Measurements from ENCODE around the gene KAT2A. TPM values are rescaled to one million over a fixed set of nuclear protein-coding genes. Genes with fewer than 3 reads are reported as not detected.
A peak's percentile ranks its signal among the peaks of the same experiment; 100 is the strongest.

Gene KAT2A
- total and polyA plus RNA-seq, 9 of the 15 experiments (the other 6 are each of a cell fraction or from before 2014, with no cell fraction given): 1.5 to 80.4 (median 31.9) TPM

DNA sequence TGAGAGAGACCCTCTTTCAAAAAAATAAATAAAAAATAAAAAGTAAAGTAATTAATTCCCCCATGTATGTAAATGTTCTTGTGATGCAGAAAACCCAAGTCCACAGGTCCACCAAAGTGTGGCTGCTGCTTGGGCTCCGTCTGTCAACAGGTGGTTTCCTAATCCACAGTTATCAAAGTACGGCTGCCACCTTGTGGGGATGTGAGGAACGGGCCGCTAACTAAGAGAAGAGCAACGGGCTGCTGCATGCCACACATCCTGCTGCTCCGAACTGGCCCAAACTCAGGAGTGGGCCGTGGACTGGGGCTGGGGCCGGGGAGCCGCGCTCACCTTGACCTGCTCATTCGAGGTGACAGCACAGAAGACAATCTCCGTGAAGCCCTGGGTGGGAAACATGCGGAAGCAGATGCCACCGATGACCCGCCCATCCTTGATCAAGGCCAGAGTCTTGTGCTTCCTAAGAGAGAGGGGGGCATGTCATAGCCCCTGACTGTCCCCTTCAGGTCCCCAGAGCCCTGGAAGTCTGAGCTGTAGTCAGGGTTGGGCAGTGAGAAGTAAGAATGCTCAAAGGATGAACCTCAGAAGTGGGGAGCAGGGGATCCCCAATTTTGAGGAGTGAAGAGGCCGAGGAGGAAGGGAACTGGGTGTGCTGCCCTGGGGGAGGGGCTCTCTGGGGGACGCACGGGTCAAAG, 4.3 kb downstream of the KAT2A start (continued):
- TF ChIP-seq ZNF263 (CRISPR knock-in tag; IDR thresholded peaks at IDR 0.05; ENCODE audit: borderline replicate concordance) (no peak), CEBPB (tag; IDR thresholded peaks at IDR 0.05) (0 out of 2 replicates have a peak, but pooled peaks have one; percentile 54), DPF2 (IDR thresholded peaks at IDR 0.05) (no peak)

DNA sequence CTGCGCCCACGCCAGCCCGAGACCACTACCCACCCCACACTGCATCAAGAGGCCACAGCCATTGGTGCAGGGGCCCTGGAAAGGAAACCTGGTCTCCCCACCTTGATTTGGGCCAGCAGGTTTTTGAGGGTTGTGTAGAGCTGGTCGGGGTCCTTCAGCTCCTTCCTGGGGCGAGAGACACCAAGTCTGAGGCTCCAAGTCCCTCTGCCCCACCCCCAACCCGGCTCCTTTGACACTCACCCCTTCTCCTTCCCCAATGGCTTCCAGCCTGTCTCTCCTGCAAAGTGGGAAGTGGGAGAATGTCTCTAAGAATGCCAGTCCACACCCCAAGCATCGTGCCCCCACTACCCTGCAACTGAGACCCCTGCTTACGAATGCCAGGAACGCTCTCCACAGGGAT, 7.0 kb downstream of the KAT2A start:
- peaks cover 5 to 46% of the 10 kb centered on the region in 2 experiments; a peak in 3 of 5 replicates for H3K4me1 ChIP-seq (replicated peaks in 1 of 2; ENCODE audit: control insufficient read depth in 2 of 2, insufficient read depth in 2 of 2, low read length in 2 of 2)
- H3K9ac ChIP-seq (ENCODE audit: insufficient read depth in 1 of 2, low read depth in 2 of 2, low read length in 2 of 2): 0 out of 4 replicates have a peak overlapping the region, but pooled peaks of 1 of the 2 experiments have one; percentile 39
- H3K27me3 ChIP-seq (ENCODE audit: control insufficient read depth in 2 of 2, insufficient read depth in 2 of 2, low read length in 2 of 2): no peaks in the 10 kb centered on the region
- H3K4me3 ChIP-seq: no peak overlapping the region
- H2AFZ ChIP-seq (ENCODE audit: low read depth, low read length): no peak overlapping the region
- no peaks in the 10 kb centered on the region for H4K20me1 ChIP-seq (replicated peaks; ENCODE audit: control insufficient read depth, insufficient read depth, low read length)
- in situ Hi-C loops (cut with MboI): loop anchor here (5.0 to 25.0 kb wide), 3 partner anchors 87 to 377 kb away; partner anchors contain the start of gene HAP1
- no peaks in the 10 kb centered on the region for H3K9me3 ChIP-seq (replicated peaks; ENCODE audit: control insufficient read depth, insufficient read depth, low read depth, low read length)
- no peak for ATAC-seq
- POLR2A ChIA-PET: interaction anchor here (0.6 to 1.9 kb wide), 8 partner anchors 14 to 153 kb away, joined by 3 to 7 read pairs (median 4); partner anchors contain the start of gene CNP
- H3K36me3 ChIP-seq (ENCODE audit: control insufficient read depth, insufficient read depth, low read length): peaks cover 55% of the 10 kb centered on the region; the same call in 2 of the 3 replicates
- no peak for FAIRE-seq
- WGBS (ENCODE audit: insufficient coverage, low coverage, missing lambda C conversion rate): 78% methylated on average over 7 of the region's 9 CpGs
- H3K4me2 ChIP-seq (ENCODE audit: insufficient read depth, low read length): no peak overlapping the region
- CTCF ChIA-PET (ENCODE audit: low intra/inter-chr PET ratio): interaction anchor here (1.6 kb wide), 1 partner anchor 151 kb away, joined by 12 read pairs; no protein-coding TSS in a partner anchor
- no peaks in the 10 kb centered on the region for H3K79me2 ChIP-seq (ENCODE audit: control insufficient read depth, insufficient read depth, low read length)
- H3K9me1 ChIP-seq (ENCODE audit: control insufficient read depth, insufficient read depth, low read length): no peaks in the 10 kb centered on the region
- DNase-seq (ENCODE audit: extremely low read depth in 1 of 4, low spot score in 3 of 4): no peak
- BruUV-seq (replicated peaks): no TSS peak
- H3K27ac ChIP-seq (ENCODE audit: extremely low read depth, low read depth, low read length): no peak overlapping the region
- intact Hi-C loops (cut with micrococcal nuclease): no loop called here
- TF ChIP-seq NFXL1 (CRISPR knock-in tag; IDR thresholded peaks at IDR 0.05) (no peak), MEIS2 (IDR thresholded peaks at IDR 0.05; ENCODE audit: partially characterized antibody) (no peak), HNRNPL (IDR thresholded peaks at IDR 0.05; ENCODE audit: low read depth, low read length) (no peak), MAFF (IDR thresholded peaks at IDR 0.05; ENCODE audit: low read length) (no peak), ZNF140 (CRISPR knock-in tag; IDR thresholded peaks at IDR 0.05) (no peak), HDAC3 (IDR thresholded peaks at IDR 0.05; ENCODE audit: borderline replicate concordance, partially characterized antibody) (no peak), ETV6 (IDR thresholded peaks at IDR 0.05; ENCODE audit: borderline replicate concordance in 1 of 2, low read depth in 2 of 2, low read length in 1 of 2) (no peak), ETV6 (CRISPR knock-in tag; IDR thresholded peaks at IDR 0.05; ENCODE audit: borderline replicate concordance) (no peak), NFIC (IDR thresholded peaks at IDR 0.05) (no peak), MAX (CRISPR knock-in tag; IDR thresholded peaks at IDR 0.05) (no peak)
- TF ChIP-seq, protein P1, sequence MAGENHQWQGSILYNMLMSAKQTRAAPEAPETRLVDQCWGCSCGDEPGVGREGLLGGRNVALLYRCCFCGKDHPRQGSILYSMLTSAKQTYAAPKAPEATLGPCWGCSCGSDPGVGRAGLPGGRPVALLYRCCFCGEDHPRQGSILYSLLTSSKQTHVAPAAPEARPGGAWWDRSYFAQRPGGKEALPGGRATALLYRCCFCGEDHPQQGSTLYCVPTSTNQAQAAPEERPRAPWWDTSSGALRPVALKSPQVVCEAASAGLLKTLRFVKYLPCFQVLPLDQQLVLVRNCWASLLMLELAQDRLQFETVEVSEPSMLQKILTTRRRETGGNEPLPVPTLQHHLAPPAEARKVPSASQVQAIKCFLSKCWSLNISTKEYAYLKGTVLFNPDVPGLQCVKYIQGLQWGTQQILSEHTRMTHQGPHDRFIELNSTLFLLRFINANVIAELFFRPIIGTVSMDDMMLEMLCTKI (IDR thresholded peaks at IDR 0.05; ENCODE audit: partially characterized antibody): no peak
- TF ChIP-seq, protein P2, sequence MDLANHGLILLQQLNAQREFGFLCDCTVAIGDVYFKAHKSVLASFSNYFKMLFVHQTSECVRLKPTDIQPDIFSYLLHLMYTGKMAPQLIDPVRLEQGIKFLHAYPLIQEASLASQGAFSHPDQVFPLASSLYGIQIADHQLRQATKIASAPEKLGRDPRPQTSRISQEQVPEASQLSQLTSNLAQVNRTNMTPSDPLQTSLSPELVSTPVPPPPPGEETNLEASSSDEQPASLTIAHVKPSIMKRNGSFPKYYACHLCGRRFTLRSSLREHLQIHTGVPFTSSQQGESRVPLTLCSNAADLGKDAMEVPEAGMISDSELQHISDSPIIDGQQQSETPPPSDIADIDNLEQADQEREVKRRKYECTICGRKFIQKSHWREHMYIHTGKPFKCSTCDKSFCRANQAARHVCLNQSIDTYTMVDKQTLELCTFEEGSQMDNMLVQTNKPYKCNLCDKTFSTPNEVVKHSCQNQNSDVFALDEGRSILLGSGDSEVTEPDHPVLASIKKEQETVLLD (IDR thresholded peaks at IDR 0.05): no peak
